Activated CD4-positive, alpha-beta memory T cell treated with anti-CD3 and anti-CD28 coated beads, Interleukin-2, amount 10 ng/mL, durations not matched to agents 7 days and 5 days (primary cell): ENCODE measurements around the gene POU5F1. TPM values are rescaled to one million over a fixed set of nuclear protein-coding genes. Genes with fewer than 3 reads are reported as not detected.
"Not testable (repeated sequence)": the region's sequence is repeated elsewhere in the genome, so short reads cannot be mapped to it uniquely, and the experiment has no call there.

Source experiments
- CTCF ChIA-PET: fragments of 350-600 bp; sonication (Branson Sonifier 250); formaldehyde crosslinking; loops from one replicate; lab custom pipeline; 2021; ENCODE audit warnings: antibody characterized with exemption, inconsistent platforms; lab: Charles Lee
- POLR2A ChIA-PET: fragments of 350-600 bp; sonication (Branson Sonifier 250); formaldehyde crosslinking; loops from one replicate; lab custom pipeline; 2021; ENCODE audit warnings: antibody characterized with exemption; lab: Charles Lee
- DNase-seq: peaks from one replicate; pipeline ENCODE4 v3.0.0-alpha.2; 2020
- H3K27ac Mint-ChIP-seq: one replicate; pipeline ENCODE4 v1.8.0; 2021; ENCODE audit warnings: mild to moderate bottlenecking, mixed read lengths
- H3K27me3 Mint-ChIP-seq: one replicate; pipeline ENCODE4 v1.8.0; 2021; ENCODE audit warnings: mixed read lengths
- H3K36me3 Mint-ChIP-seq: one replicate; pipeline ENCODE4 v1.8.0; 2021; ENCODE audit warnings: low read depth, mixed read lengths
- H3K4me1 Mint-ChIP-seq: one replicate; pipeline ENCODE4 v1.8.0; 2021; ENCODE audit warnings: mixed read lengths
- H3K4me3 Mint-ChIP-seq: one replicate; pipeline ENCODE4 v1.8.0; 2021; ENCODE audit warnings: mild to moderate bottlenecking, mixed read lengths
- H3K9me3 Mint-ChIP-seq: one replicate; pipeline ENCODE4 v1.8.0; 2021; ENCODE audit warnings: mixed read lengths
- total RNA-seq, 2 experiments: library from RNA; stranded (reverse); gene quantifications; one replicate each; pipeline ENCODE4 v1.2.3, GENCODE V29; 2021

Gene POU5F1
- total RNA-seq, 2 experiments from 2014 or later: not detected

GRCh38 chr6:31172973-31173384 lies 2.5 kb upstream of the POU5F1 start:
- H3K36me3 Mint-ChIP-seq: no peaks in the 10 kb centered on the region
- ChIA-PET CTCF (interaction anchor here (0.5 kb wide), 1 partner anchor 19 kb away, joined by 3 read pairs; no protein-coding TSS in a partner anchor), POLR2A (interaction anchor here (1.7 kb wide), 1 partner anchor 14 kb away, joined by 9 read pairs; the partner anchor contains the start of gene TCF19)
- H3K27ac Mint-ChIP-seq: no peak overlapping the region
- no peaks in the 10 kb centered on the region for H3K9me3 Mint-ChIP-seq
- H3K4me3 Mint-ChIP-seq: no peak overlapping the region
- DNase-seq: no peak
- peaks cover 8% of the 10 kb centered on the region for H3K4me1 Mint-ChIP-seq
- no peaks in the 10 kb centered on the region for H3K27me3 Mint-ChIP-seq

DNA sequence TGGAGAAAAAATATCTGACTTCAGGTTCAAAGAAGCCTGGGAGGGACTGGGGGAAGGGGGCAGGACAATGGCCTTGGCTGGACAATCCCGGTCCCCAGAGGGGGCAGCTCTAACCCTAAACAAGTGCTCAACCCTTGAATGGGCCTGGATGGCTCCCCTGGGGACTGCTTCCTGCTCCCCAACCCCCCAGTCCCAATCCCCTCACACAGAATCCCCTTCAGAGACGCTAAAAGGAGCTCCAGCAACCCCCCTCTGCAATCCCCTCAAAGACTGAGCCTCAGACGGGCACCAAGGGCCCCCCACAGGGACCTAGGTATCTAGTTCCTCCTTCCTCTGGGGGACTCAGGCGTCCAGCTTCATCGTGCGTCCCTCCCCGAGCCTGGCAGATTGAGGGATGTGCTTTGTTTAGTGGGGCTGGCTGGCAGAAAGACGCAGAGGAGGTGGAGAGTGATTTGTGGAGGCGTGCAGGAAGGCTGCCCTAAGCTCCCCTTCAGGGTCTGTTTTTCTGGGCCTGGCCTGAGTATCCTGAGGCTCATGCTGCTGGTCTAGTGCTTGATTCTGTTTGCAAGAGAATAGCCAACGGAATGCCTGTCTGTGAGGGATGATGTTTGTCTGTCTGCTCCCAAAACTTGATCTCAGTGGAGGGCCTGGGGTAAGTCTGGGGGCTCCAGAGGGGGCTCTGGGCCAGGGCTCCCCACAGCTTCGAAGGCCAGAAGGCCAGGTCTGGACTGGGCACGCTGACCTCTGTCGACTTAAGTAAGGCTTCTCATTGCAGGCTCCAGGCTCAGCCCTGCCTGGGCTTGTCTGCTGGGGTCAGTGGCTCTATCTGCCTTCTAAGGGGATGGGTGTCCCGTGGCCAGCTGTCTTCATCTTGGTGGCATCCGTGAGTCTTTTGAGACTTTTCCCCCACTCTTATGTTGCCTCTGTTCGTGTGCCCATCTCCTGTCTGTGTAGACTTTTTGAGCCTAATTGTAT lies 1.7 kb upstream of the POU5F1 start:
- Mint-ChIP-seq H3K27me3 (no peaks in the 10 kb centered on the region), H3K4me1 (peaks cover 3% of the 10 kb centered on the region), H3K4me3 (no peak overlapping the region), H3K36me3 (no peaks in the 10 kb centered on the region), H3K27ac (no peak overlapping the region), H3K9me3 (no peaks in the 10 kb centered on the region)
- ChIA-PET CTCF (interaction anchor here (0.5 kb wide), 1 partner anchor 19 kb away, joined by 3 read pairs; no protein-coding TSS in a partner anchor), POLR2A (interaction anchor here (1.7 kb wide), 1 partner anchor 13 kb away, joined by 9 read pairs; the partner anchor contains the start of gene TCF19)
- DNase-seq: no peak

DNA sequence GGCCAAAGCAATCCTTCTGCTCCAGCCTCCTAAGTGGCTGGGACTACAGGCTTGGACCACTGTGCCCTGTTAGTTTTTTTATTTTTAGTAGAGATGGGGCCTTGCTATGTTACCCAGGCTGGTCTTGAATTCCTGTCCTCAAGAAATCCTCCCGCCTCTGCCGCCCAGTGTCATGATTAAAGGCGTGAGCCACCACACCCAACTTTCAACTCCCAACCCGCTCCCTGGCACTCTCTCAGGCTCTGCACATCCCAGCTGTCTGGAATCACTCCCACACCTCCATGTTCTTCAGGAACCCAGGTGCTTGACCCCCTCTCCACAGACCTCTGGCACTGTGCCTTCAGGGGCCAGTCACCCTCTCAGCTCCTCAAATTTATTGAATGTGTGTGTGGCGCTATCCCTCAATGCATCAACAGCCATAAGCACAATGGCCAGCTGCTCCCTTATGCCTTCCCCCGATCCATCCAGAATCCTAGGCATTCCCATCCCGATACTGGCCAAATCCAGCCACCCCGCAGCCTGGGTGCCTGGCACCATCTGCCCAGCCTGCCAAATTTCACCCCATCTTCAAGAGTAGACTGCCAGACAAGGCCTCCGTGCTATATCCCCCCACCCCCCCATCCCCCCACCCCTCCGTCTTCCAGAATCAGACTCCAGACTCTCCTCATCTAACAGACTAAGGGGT lies 647 bp upstream of the POU5F1 start:
- Mint-ChIP-seq H3K36me3 (no peaks in the 10 kb centered on the region), H3K9me3 (no peaks in the 10 kb centered on the region), H3K4me1 (peaks cover 3% of the 10 kb centered on the region), H3K4me3 (no peak overlapping the region), H3K27me3 (no peaks in the 10 kb centered on the region), H3K27ac (no peak overlapping the region)
- ChIA-PET POLR2A (interaction anchor here (1.7 kb wide), 1 partner anchor 12 kb away, joined by 9 read pairs; the partner anchor contains the start of gene TCF19), CTCF (no interaction called here)
- no peak for DNase-seq

- POLR2A ChIA-PET: interaction anchor here (0.7 to 1.7 kb wide), 2 partner anchors 11 to 197 kb away, joined by 3 to 5 read pairs; no protein-coding TSS in a partner anchor
- H3K27ac Mint-ChIP-seq, H3K9me3 Mint-ChIP-seq, DNase-seq, CTCF ChIA-PET, H3K4me3 Mint-ChIP-seq, H3K36me3 Mint-ChIP-seq, H3K27me3 Mint-ChIP-seq, H3K4me1 Mint-ChIP-seq: not testable (repeated sequence)
These were observed 453 bp downstream of the POU5F1 start for GRCh38 chr6:31169858-31170599.

- Mint-ChIP-seq H3K27me3 (no peaks in the 10 kb centered on the region), H3K9me3 (no peaks in the 10 kb centered on the region), H3K4me1 (peaks cover 3% of the 10 kb centered on the region), H3K36me3 (peaks cover 2% of the 10 kb centered on the region), H3K27ac (no peak overlapping the region), H3K4me3 (no peak overlapping the region)
- ChIA-PET POLR2A (interaction anchor here (0.7 to 1.7 kb wide), 2 partner anchors 10 to 198 kb away, joined by 3 to 5 read pairs; no protein-coding TSS in a partner anchor), CTCF (no interaction called here)
- no peak for DNase-seq
These were observed 1.2 kb downstream of the POU5F1 start for GRCh38 chr6:31169123-31169857.

DNA sequence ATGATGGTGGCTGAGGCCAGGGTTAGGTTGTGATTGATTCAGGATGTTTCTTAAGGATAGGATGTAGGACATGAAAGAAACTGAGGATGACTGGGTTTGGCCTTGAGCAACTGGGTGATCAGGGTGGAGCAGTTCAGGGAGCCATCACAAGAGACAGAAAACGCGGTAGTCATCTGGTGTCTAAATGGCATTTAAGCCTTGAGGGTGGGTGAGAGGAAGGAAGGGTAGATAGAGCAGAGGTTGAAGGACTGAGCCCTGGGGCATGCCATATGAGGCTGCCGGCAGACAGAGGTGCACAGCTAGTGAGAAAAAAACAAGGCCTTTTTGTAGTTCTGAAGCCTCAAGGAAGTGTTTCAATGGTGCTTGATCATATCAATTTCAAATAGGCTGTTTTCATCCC lies 1.9 kb downstream of the POU5F1 start:
- no peak for DNase-seq
- Mint-ChIP-seq H3K36me3 (peaks cover 6% of the 10 kb centered on the region), H3K4me3 (no peak overlapping the region), H3K27me3 (no peaks in the 10 kb centered on the region), H3K4me1 (peaks cover 4% of the 10 kb centered on the region), H3K27ac (no peak overlapping the region), H3K9me3 (no peaks in the 10 kb centered on the region)
- ChIA-PET POLR2A (interaction anchor here (1.7 kb wide), 1 partner anchor 198 kb away, joined by 5 read pairs; no protein-coding TSS in a partner anchor), CTCF (no interaction called here)

DNA sequence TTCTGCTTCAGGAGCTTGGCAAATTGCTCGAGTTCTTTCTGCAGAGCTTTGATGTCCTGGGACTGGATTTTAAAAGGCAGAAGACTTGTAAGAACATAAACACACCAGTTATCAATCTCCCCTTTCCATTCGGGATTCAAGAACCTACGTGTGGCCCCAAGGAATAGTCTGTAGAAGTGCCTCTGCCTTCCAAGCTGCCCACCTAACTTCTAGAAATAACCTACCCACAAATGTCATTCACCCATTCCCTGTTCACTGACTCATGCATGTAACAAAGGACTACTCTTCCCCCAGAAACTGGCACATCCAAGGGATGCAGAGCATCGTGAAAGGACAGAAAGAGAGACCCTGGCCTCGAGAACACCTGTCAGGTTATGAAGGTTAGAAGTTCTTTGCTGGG lies 4.5 kb downstream of the POU5F1 start:
- Mint-ChIP-seq H3K4me3 (no peak overlapping the region), H3K27ac (no peak overlapping the region), H3K36me3 (peaks cover 29% of the 10 kb centered on the region), H3K4me1 (peaks cover 27% of the 10 kb centered on the region), H3K9me3 (no peaks in the 10 kb centered on the region), H3K27me3 (no peaks in the 10 kb centered on the region)
- ChIA-PET POLR2A (interaction anchor here (1.1 kb wide), 1 partner anchor 9 kb away, joined by 3 read pairs; the partner anchor contains the start of gene CCHCR1), CTCF (interaction anchor here (1.6 kb wide), 1 partner anchor 26 kb away, joined by 5 read pairs; no protein-coding TSS in a partner anchor)
- no peak for DNase-seq

DNA sequence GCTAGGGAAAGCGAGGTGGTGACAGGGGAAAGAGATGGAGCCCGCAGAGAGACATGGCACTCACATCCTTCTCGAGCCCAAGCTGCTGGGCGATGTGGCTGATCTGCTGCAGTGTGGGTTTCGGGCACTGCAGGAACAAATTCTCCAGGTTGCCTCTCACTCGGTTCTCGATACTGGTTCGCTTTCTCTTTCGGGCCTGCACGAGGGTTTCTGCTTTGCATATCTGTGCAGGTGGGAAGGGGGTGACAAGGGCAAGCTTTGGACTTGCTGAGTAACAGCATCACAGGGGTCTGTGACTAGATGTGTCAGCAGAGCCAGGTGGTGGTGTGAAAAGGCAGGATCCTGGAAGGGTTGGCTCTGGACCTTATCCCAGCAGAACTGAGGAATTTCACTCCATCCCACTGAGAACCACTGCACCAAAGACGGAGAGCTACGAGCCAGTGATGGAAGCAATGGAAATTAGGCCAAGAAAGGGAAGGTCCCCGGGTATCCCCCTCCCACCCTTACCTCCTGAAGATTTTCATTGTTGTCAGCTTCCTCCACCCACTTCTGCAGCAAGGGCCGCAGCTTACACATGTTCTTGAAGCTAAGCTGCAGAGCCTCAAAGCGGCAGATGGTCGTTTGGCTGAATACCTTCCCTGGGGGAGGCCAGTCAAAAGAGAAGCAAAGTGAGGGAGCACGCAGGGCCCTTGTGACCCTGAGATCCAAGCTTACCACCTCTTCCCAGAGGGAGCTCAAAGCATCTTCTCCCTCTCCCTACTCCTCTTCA lies 5.2 kb downstream of the POU5F1 start:
- H3K27me3 Mint-ChIP-seq, H3K9me3 Mint-ChIP-seq, H3K27ac Mint-ChIP-seq, H3K4me3 Mint-ChIP-seq, DNase-seq: not testable (repeated sequence)
- Mint-ChIP-seq H3K4me1 (peaks cover 32% of the 10 kb centered on the region), H3K36me3 (peaks cover 29% of the 10 kb centered on the region)
- CTCF ChIA-PET: interaction anchor here (0.6 to 1.6 kb wide), 3 partner anchors 27 to 540 kb away, joined by 3 to 5 read pairs (median 3); no protein-coding TSS in a partner anchor
- POLR2A ChIA-PET: interaction anchor here (1.1 kb wide), 2 partner anchors 8 to 38 kb away, joined by 3 read pairs; partner anchors contain the start of gene CCHCR1

GRCh38 chr6:31164475-31165063 lies 5.9 kb downstream of the POU5F1 start:
- H3K4me3 Mint-ChIP-seq, H3K9me3 Mint-ChIP-seq, DNase-seq, H3K27ac Mint-ChIP-seq, H3K27me3 Mint-ChIP-seq: not testable (repeated sequence)
- CTCF ChIA-PET: interaction anchor here (0.6 to 1.4 kb wide), 2 partner anchors 32 to 540 kb away, joined by 3 read pairs; no protein-coding TSS in a partner anchor
- POLR2A ChIA-PET: interaction anchor here (0.6 to 1.1 kb wide), 2 partner anchors 16 to 39 kb away, joined by 3 read pairs; no protein-coding TSS in a partner anchor
- H3K4me1 Mint-ChIP-seq: peaks cover 38% of the 10 kb centered on the region
- H3K36me3 Mint-ChIP-seq: peaks cover 35% of the 10 kb centered on the region

DNA sequence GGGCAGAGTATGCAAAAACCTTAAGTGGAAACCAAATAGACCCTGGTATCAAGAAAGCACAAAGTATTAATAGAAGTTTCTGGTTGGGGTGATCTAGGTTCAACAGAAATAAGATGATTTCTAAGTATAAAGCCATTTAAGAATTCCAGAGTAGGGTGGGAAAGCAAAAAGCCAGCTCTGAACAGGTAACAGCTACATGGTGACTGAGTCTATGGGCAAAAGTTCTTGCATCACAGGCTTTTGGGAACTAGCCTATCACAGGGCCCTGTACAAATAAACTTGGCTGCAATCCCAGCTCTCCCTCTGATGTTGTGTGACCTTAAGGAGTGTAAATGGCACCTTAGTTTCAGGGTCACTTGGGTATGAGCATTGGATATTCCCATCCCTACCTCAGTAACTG lies 6.6 kb downstream of the POU5F1 start:
- H3K27me3 Mint-ChIP-seq: no peaks in the 10 kb centered on the region
- H3K9me3 Mint-ChIP-seq: no peaks in the 10 kb centered on the region
- ChIA-PET CTCF (no interaction called here), POLR2A (interaction anchor here (1.2 kb wide), 1 partner anchor 35 kb away, joined by 3 read pairs; no protein-coding TSS in a partner anchor)
- no peak for DNase-seq
- H3K4me3 Mint-ChIP-seq: no peak overlapping the region
- no peak overlapping the region for H3K27ac Mint-ChIP-seq
- H3K36me3 Mint-ChIP-seq: peaks cover 41% of the 10 kb centered on the region
- peaks cover 41% of the 10 kb centered on the region for H3K4me1 Mint-ChIP-seq
